Vagina (tissue), 2 donors: Measurements from ENCODE around the gene AKAP7.

Experiments
- CTCF ChIP-seq, 3 experiments: fragments of 450-650 bp in 2 of 3; fragments of 200-600 bp in 1 of 3; sonication (generic) in 1 of 3; IDR thresholded peaks; one replicate each; pipeline ENCODE4 v1.5.1; 2017 to 2019; ENCODE audit warnings: antibody characterized with exemption in 3 of 3, mild to moderate bottlenecking in 2 of 3, moderate library complexity in 2 of 3
- POLR2A ChIP-seq, 2 donors: fragments of 450-650 bp; IDR thresholded peaks; one replicate each; pipeline ENCODE4 v1.6.1; 2017; ENCODE audit warnings: antibody characterized with exemption in 2 of 2, mild to moderate bottlenecking in 2 of 2, moderate library complexity in 2 of 2
- POLR2AphosphoS5 ChIP-seq, 2 donors: sonication (generic); formaldehyde crosslinking; IDR thresholded peaks; one replicate each; pipeline ENCODE4 v1.9.0; 2017; ENCODE audit warnings: antibody characterized with exemption in 2 of 2, mild to moderate bottlenecking in 2 of 2, low read depth in 1 of 2; ENCODE audit not compliant: insufficient read depth in 1 of 2

GRCh38 chr6:131143319-131143718 is 8.1 kb downstream of the AKAP7 start:
- TF ChIP-seq POLR2AphosphoS5 (IDR thresholded peaks at IDR 0.05; ENCODE audit: insufficient read depth in 1 of 2, low read depth in 1 of 2): no peak
- TF ChIP-seq POLR2A (IDR thresholded peaks at IDR 0.05): no peak
- no peak for TF ChIP-seq CTCF (IDR thresholded peaks at IDR 0.05)
